H1 (cell line): ENCODE data around the gene COL4A4.

ENCODE experiments used
- EZH2 ChIP-seq: fragments of 200-600 bp; sonication (generic); IDR thresholded peaks from 2 replicates; pipeline ENCODE4 v1.7.1; 2012; ENCODE audit warnings: low read depth, mild to moderate bottlenecking, moderate library complexity, low read length, inconsistent platforms; ENCODE audit not compliant: severe bottlenecking
- PHF8 ChIP-seq: fragments of 200-600 bp; sonication (generic); conservative IDR thresholded peaks from 2 replicates; pipeline ENCODE4 v1.7.1; 2012; ENCODE audit warnings: low read depth, mild to moderate bottlenecking, inconsistent platforms, low read length, moderate library complexity
- POLR2A ChIP-seq, 2 experiments: IDR thresholded peaks; 1 replicate in 1 of 2; 2 replicates in 1 of 2; pipeline ENCODE4 v1.6.1; 2011; ENCODE audit warnings: low read depth in 2 of 2, low read length in 2 of 2, mild to moderate bottlenecking in 2 of 2; ENCODE audit errors: control extremely low read depth in 1 of 2
- TF ChIP-seq, protein P1 (sequence below), 3 experiments: IDR thresholded peaks; 1 replicate in 2 of 3; 2 replicates in 1 of 3; pipeline versions ENCODE4 v1.5.1 to v1.6.1; 2011; ENCODE audit warnings: low read length in 3 of 3, mild to moderate bottlenecking in 3 of 3, inconsistent platforms in 2 of 3, low read depth in 1 of 3, moderate library complexity in 1 of 3; ENCODE audit not compliant: insufficient read depth in 1 of 3; ENCODE audit errors: control extremely low read depth in 1 of 3

DNA sequence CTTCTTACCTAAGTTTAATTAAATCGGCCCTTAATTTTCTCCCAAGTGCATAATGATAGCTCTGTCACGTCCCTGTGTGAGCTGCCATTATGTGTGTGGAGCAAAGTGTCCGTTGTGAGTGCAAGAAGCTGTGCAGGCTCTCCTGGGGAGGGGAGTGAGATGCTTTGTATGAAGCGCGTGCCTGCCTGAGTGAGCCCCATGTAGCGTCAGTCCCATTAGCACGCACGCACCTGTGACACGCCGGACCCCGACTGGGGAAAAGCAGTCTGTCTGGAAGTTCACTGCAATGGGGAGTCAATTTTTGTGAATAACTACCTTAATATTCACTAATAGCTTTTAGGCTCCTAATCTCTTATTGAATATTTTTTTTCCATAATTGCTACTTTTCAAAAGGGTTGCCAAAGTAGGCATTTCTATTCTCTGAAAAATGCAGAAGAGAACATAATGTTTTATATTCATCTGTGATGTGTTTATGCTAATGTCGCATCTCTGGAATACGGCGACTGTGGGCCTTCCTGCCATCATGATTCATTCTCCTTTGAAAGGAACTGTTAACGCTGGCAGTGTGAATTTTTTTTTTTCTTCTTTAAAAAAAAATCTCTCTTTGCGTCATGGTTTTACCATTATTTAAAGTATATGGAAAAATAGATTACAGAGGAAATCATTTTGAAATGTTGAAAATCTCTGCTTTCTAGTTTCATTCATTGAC lies 157.7 kb downstream of the COL4A4 start:
- TF ChIP-seq POLR2A (IDR thresholded peaks at IDR 0.05; ENCODE audit: control extremely low read depth in 1 of 2, low read depth in 2 of 2, low read length in 2 of 2) (no peak), PHF8 (no peak), EZH2 (no peak)
- TF ChIP-seq, protein P1, sequence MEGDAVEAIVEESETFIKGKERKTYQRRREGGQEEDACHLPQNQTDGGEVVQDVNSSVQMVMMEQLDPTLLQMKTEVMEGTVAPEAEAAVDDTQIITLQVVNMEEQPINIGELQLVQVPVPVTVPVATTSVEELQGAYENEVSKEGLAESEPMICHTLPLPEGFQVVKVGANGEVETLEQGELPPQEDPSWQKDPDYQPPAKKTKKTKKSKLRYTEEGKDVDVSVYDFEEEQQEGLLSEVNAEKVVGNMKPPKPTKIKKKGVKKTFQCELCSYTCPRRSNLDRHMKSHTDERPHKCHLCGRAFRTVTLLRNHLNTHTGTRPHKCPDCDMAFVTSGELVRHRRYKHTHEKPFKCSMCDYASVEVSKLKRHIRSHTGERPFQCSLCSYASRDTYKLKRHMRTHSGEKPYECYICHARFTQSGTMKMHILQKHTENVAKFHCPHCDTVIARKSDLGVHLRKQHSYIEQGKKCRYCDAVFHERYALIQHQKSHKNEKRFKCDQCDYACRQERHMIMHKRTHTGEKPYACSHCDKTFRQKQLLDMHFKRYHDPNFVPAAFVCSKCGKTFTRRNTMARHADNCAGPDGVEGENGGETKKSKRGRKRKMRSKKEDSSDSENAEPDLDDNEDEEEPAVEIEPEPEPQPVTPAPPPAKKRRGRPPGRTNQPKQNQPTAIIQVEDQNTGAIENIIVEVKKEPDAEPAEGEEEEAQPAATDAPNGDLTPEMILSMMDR (IDR thresholded peaks at IDR 0.05; ENCODE audit: control extremely low read depth in 1 of 3, insufficient read depth in 1 of 3, low read depth in 1 of 3, low read length in 3 of 3) = no peak
